ENCODE results near the gene COBLL1. TPM values are rescaled to one million over a fixed set of nuclear protein-coding genes. Genes with fewer than 3 reads are reported as not detected.

Gene COBLL1
- total and polyA plus RNA-seq, 3 donors from 2014 or later, result 5.4 to 17.3 (median 14.5) TPM

- Histone ChIP-seq H3K27ac (no peak overlapping the region), H3K9me3 (no peaks in the 10 kb centered on the region), H3K4me3 (no peak overlapping the region), H3K4me1 (no peaks in the 10 kb centered on the region), H3K36me3 (ENCODE audit: low read depth, missing control alignments) (no peaks in the 10 kb centered on the region), H3K27me3 (no peaks in the 10 kb centered on the region)
- DNase-seq, result no peak
- intact Hi-C loops (cut with DNase I; ENCODE audit: low total_unique reads), result no loop called here
- 89 to 91% methylated on average over 2 of the region's 2 CpGs for WGBS, 2 donors
- no peak for TF ChIP-seq POLR2A (IDR thresholded peaks at IDR 0.05)
- TF ChIP-seq, protein P1, sequence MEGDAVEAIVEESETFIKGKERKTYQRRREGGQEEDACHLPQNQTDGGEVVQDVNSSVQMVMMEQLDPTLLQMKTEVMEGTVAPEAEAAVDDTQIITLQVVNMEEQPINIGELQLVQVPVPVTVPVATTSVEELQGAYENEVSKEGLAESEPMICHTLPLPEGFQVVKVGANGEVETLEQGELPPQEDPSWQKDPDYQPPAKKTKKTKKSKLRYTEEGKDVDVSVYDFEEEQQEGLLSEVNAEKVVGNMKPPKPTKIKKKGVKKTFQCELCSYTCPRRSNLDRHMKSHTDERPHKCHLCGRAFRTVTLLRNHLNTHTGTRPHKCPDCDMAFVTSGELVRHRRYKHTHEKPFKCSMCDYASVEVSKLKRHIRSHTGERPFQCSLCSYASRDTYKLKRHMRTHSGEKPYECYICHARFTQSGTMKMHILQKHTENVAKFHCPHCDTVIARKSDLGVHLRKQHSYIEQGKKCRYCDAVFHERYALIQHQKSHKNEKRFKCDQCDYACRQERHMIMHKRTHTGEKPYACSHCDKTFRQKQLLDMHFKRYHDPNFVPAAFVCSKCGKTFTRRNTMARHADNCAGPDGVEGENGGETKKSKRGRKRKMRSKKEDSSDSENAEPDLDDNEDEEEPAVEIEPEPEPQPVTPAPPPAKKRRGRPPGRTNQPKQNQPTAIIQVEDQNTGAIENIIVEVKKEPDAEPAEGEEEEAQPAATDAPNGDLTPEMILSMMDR (IDR thresholded peaks at IDR 0.05), result no peak
These were observed 166.6 kb downstream of the COBLL1 start for GRCh38 chr2:164675027-164675426.

DNA sequence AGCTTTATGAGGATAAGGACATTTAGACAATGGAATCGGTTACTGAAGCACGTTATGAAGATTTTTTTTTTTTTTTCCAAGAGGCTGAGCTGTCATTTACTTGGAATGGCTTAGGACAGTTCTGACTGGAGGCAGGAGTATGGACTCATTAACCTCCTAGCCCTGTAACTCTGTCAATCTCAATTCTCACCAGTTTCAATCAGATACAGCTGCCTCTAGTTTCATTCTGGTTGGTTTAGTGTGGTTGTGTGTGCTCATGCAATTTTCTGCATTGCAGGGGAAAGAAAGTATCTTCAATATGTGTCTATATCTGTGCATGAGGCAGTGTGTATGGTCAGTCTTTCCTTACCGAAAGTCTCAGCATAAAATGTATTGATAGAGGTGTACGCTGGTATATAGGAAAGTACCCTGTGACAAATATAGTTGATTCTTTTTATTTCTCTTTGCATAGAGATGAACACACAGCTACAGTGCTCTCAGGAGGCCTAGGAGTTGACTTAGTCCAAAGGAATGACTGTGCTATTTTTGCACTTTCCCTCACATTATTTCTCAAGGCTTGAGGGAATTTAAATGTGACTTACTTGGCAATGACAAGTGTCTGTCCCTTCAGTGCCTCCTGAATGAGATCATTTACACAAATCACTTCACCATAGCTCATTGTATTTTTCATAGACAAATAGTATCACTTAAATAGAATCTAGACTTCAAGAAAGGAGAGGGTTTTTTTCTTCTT, 169.8 kb downstream of the COBLL1 start:
- H3K9me3 ChIP-seq, result no peaks in the 10 kb centered on the region
- H3K4me1 ChIP-seq, result no peaks in the 10 kb centered on the region
- no peak overlapping the region for H3K4me3 ChIP-seq
- no peak overlapping the region for H3K27ac ChIP-seq
- H3K36me3 ChIP-seq (ENCODE audit: low read depth, missing control alignments), result no peaks in the 10 kb centered on the region
- 81 to 89% methylated on average over 4 of the region's 4 CpGs for WGBS, 2 donors
- intact Hi-C loops (cut with DNase I; ENCODE audit: low total_unique reads), result no loop called here
- DNase-seq, result no peak
- TF ChIP-seq, protein P1 (IDR thresholded peaks at IDR 0.05), result no peak
- TF ChIP-seq POLR2A (IDR thresholded peaks at IDR 0.05), result no peak
- H3K27me3 ChIP-seq, result no peaks in the 10 kb centered on the region

GRCh38 chr2:164669291-164669690, 172.3 kb downstream of the COBLL1 start:
- intact Hi-C loops (cut with DNase I; ENCODE audit: low total_unique reads), result no loop called here
- no peak for TF ChIP-seq POLR2A (IDR thresholded peaks at IDR 0.05)
- TF ChIP-seq, protein P1 (IDR thresholded peaks at IDR 0.05), result no peak
- Histone ChIP-seq H3K4me1 (no peaks in the 10 kb centered on the region), H3K27me3 (no peaks in the 10 kb centered on the region), H3K9me3 (no peaks in the 10 kb centered on the region), H3K27ac (no peak overlapping the region), H3K4me3 (no peak overlapping the region), H3K36me3 (ENCODE audit: low read depth, missing control alignments) (no peaks in the 10 kb centered on the region)
- DNase-seq, result no peak

- TF ChIP-seq POLR2A (IDR thresholded peaks at IDR 0.05), result no peak
- TF ChIP-seq, protein P1 (IDR thresholded peaks at IDR 0.05), result no peak
- H3K9me3 ChIP-seq, result no peaks in the 10 kb centered on the region
- intact Hi-C loops (cut with DNase I; ENCODE audit: low total_unique reads), result no loop called here
- no peaks in the 10 kb centered on the region for H3K36me3 ChIP-seq (ENCODE audit: low read depth, missing control alignments)
- H3K27me3 ChIP-seq, result no peaks in the 10 kb centered on the region
- H3K4me3 ChIP-seq, result no peak overlapping the region
- no peaks in the 10 kb centered on the region for H3K4me1 ChIP-seq
- 90 to 97% methylated on average over 2 of the region's 2 CpGs for WGBS, 2 donors
- DNase-seq, result no peak
- no peak overlapping the region for H3K27ac ChIP-seq
These were observed 174.1 kb downstream of the COBLL1 start for GRCh38 chr2:164667566-164667965.

DNA sequence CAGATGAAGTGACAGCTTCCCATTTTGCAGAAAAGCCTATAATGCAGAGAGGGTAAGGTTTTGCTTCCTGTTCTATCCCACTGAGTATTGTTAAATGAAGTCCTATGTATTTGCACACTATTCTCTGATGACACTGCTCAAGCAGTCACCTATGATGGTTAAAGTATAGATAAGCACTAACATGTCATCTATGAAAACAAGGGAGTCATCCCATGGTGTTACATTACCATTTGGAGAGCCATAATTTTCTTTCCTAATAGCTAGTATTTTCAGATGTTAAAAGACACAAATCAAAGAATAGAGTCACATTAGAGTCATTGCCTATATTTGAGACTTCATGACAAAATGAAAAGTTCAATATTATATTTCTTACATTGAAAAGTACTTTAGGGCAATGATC, 177.6 kb downstream of the COBLL1 start:
- no peak for DNase-seq
- TF ChIP-seq POLR2A (IDR thresholded peaks at IDR 0.05), result no peak
- TF ChIP-seq, protein P1 (IDR thresholded peaks at IDR 0.05), result no peak
- Histone ChIP-seq H3K4me1 (no peaks in the 10 kb centered on the region), H3K4me3 (no peak overlapping the region), H3K9me3 (no peaks in the 10 kb centered on the region), H3K36me3 (ENCODE audit: low read depth, missing control alignments) (no peaks in the 10 kb centered on the region), H3K27me3 (no peaks in the 10 kb centered on the region), H3K27ac (no peak overlapping the region)
- intact Hi-C loops (cut with DNase I; ENCODE audit: low total_unique reads), result no loop called here
